Lower leg skin (tissue), 3 donors: Measurements from ENCODE around the gene IL3RA.

Experiments
- CTCF ChIP-seq, 3 donors: fragments of 450-650 bp; IDR thresholded peaks; one replicate each; pipeline ENCODE4 v1.5.1; 2016; ENCODE audit warnings: antibody characterized with exemption in 3 of 3, mild to moderate bottlenecking in 3 of 3, moderate library complexity in 2 of 3
- POLR2A ChIP-seq, 2 donors: fragments of 450-650 bp; IDR thresholded peaks; one replicate each; pipeline ENCODE4 v1.6.1; 2016 to 2017; ENCODE audit warnings: antibody characterized with exemption in 2 of 2, mild to moderate bottlenecking in 1 of 2, moderate library complexity in 1 of 2

- no peak for TF ChIP-seq POLR2A (IDR thresholded peaks at IDR 0.05)
- no peak for TF ChIP-seq CTCF (IDR thresholded peaks at IDR 0.05)
Observed at GRCh38 chrX:1361910-1362309, 25.3 kb downstream of the IL3RA start.
